Neuronal stem cell (in vitro differentiated cells): ENCODE measurements around the gene CLIC4.
A peak's percentile ranks its signal among the peaks of the same experiment; 100 is the strongest.
"Not testable (repeated sequence)": the region's sequence is repeated elsewhere in the genome, so short reads cannot be mapped to it uniquely, and the experiment has no call there.

ENCODE experiments used
- DNase-seq: peaks from one replicate; pipeline ENCODE4 v3.0.0-alpha.2; 2013; ENCODE audit warnings: low spot score
- H2AFZ ChIP-seq: one replicate; pipeline ENCODE4 v1.6.1; 2013; ENCODE audit warnings: mild to moderate bottlenecking, low read length, inconsistent platforms
- H2AK5ac ChIP-seq: 2 replicates; pipeline ENCODE4 v1.6.1; 2013; ENCODE audit warnings: low read depth, mild to moderate bottlenecking, inconsistent platforms, low read length, moderate library complexity, mixed read lengths
- H2BK120ac ChIP-seq: 2 replicates; pipeline ENCODE4 v1.6.1; 2013; ENCODE audit warnings: low read depth, mild to moderate bottlenecking, inconsistent platforms, low read length, moderate library complexity, mixed read lengths
- H2BK12ac ChIP-seq: one replicate; pipeline ENCODE4 v1.6.1; 2013; ENCODE audit warnings: low read length, inconsistent platforms
- H2BK15ac ChIP-seq: 2 replicates; pipeline ENCODE4 v1.6.1; 2013; ENCODE audit warnings: mild to moderate bottlenecking, low read length, inconsistent platforms, mixed read lengths
- H2BK5ac ChIP-seq: one replicate; pipeline ENCODE4 v1.6.1; 2013; ENCODE audit warnings: inconsistent platforms, mild to moderate bottlenecking, low read length, moderate library complexity
- H3K14ac ChIP-seq: one replicate; pipeline ENCODE4 v1.6.1; 2013; ENCODE audit warnings: low read length, inconsistent platforms
- H3K18ac ChIP-seq: 2 replicates; pipeline ENCODE4 v1.6.1; 2013; ENCODE audit warnings: low read length, inconsistent platforms
- H3K23ac ChIP-seq: 2 replicates; pipeline ENCODE4 v1.6.1; 2013; ENCODE audit warnings: low read depth, mild to moderate bottlenecking, mixed read lengths, low read length, inconsistent platforms; ENCODE audit not compliant: poor library complexity
- H3K27ac ChIP-seq: replicated peaks from 3 replicates; pipeline ENCODE4 v1.5.1; 2013; ENCODE audit warnings: low read length, inconsistent platforms
- H3K27me3 ChIP-seq, 3 experiments: 2 replicates each; pipeline ENCODE4 v1.6.1; 2013; ENCODE audit warnings: low read length in 3 of 3, mild to moderate bottlenecking in 2 of 3, inconsistent platforms in 1 of 3, low read depth in 1 of 3, mixed read lengths in 1 of 3, moderate library complexity in 1 of 3; ENCODE audit not compliant: control insufficient read depth in 3 of 3, insufficient read depth in 3 of 3
- H3K36me3 ChIP-seq, 2 donors: replicated peaks in 1 of 2; 2 replicates each; pipeline ENCODE4 v1.6.1; 2013; ENCODE audit warnings: low read length in 2 of 2; ENCODE audit not compliant: control insufficient read depth in 2 of 2, insufficient read depth in 2 of 2
- H3K4ac ChIP-seq: 2 replicates; pipeline ENCODE4 v1.6.1; 2013; ENCODE audit warnings: inconsistent platforms, mild to moderate bottlenecking, low read length, moderate library complexity
- H3K4me1 ChIP-seq, 2 donors: 1 replicate in 1 of 2; 2 replicates in 1 of 2; pipeline ENCODE4 v1.6.1; 2013; ENCODE audit warnings: low read length in 2 of 2, low read depth in 1 of 2; ENCODE audit not compliant: control insufficient read depth in 2 of 2, insufficient read depth in 1 of 2
- H3K4me2 ChIP-seq: one replicate; pipeline ENCODE4 v1.6.1; 2013; ENCODE audit warnings: mild to moderate bottlenecking, low read length, inconsistent platforms; ENCODE audit not compliant: insufficient read depth, poor library complexity, severe bottlenecking
- H3K4me3 ChIP-seq, 2 donors: 2 replicates each; pipeline ENCODE4 v1.5.1; 2013; ENCODE audit warnings: low read length in 2 of 2, mild to moderate bottlenecking in 2 of 2, inconsistent platforms in 1 of 2, moderate library complexity in 1 of 2
- H3K79me1 ChIP-seq: one replicate; pipeline ENCODE4 v1.6.1; 2013; ENCODE audit warnings: low read depth, mild to moderate bottlenecking, inconsistent platforms, low read length, moderate library complexity
- H3K9ac ChIP-seq: one replicate; pipeline ENCODE4 v1.6.1; 2013; ENCODE audit warnings: mild to moderate bottlenecking, low read depth, low read length, inconsistent platforms; ENCODE audit not compliant: poor library complexity
- H3K9me3 ChIP-seq, 2 donors: replicated peaks in 1 of 2; 2 replicates each; pipeline versions ENCODE3 to v1.6.1; 2013; ENCODE audit warnings: low read length in 2 of 2, mild to moderate bottlenecking in 2 of 2, inconsistent platforms in 1 of 2, low read depth in 1 of 2, mixed read lengths in 1 of 2, moderate library complexity in 1 of 2; ENCODE audit not compliant: control insufficient read depth in 2 of 2, insufficient read depth in 1 of 2
- H4K8ac ChIP-seq: one replicate; pipeline ENCODE4 v1.6.1; 2013; ENCODE audit warnings: low read depth, mild to moderate bottlenecking, inconsistent platforms, low read length, moderate library complexity
- H4K91ac ChIP-seq: one replicate; pipeline ENCODE4 v1.6.1; 2013; ENCODE audit warnings: low read length, low read depth, mild to moderate bottlenecking, inconsistent platforms; ENCODE audit not compliant: poor library complexity
- WGBS, 2 donors: extraction: QIAGEN DNeasy Blood & Tissue Kit; methylation state at CpG; one replicate each; pipeline ENCODE4 v1.1.7; 2013; ENCODE audit warnings: missing lambda C conversion rate in 2 of 2, mixed read lengths in 1 of 2; ENCODE audit not compliant: insufficient read length in 2 of 2, insufficient replicate concordance in 1 of 2; ENCODE audit errors: extremely low coverage in 2 of 2; 5-methylcytosine and 5-hydroxymethylcytosine counted together

The CLIC4 gene

GRCh38 chr1:24704411-24705259, 40.6 kb upstream of the CLIC4 start:
- no peak overlapping the region for H2BK15ac ChIP-seq
- H3K23ac ChIP-seq: no peak overlapping the region
- DNase-seq: peak; percentile 65
- H3K4ac ChIP-seq: no peak overlapping the region
- peak overlapping the region; percentile 7 for H2BK120ac ChIP-seq
- peak overlapping the region; percentile 33 for H3K4me2 ChIP-seq
- no peak overlapping the region for H3K4me3 ChIP-seq
- no peaks in the 10 kb centered on the region for H3K27me3 ChIP-seq
- H3K79me1 ChIP-seq: no peaks in the 10 kb centered on the region
- H3K36me3 ChIP-seq: no peaks in the 10 kb centered on the region
- no peaks in the 10 kb centered on the region for H3K9me3 ChIP-seq
- WGBS, 2 donors: no CpG with 5 or more reads among the region's 16 CpGs
- H2BK5ac ChIP-seq: no peak overlapping the region
- H2AK5ac ChIP-seq: peak overlapping the region; percentile 56
- peak overlapping the region; percentile 87 for H3K18ac ChIP-seq
- H3K27ac ChIP-seq: peak overlapping the region; percentile 69
- peak overlapping the region; percentile 79 for H2AFZ ChIP-seq
- peak overlapping the region; percentile 56 for H3K14ac ChIP-seq
- no peak overlapping the region for H4K91ac ChIP-seq
- peak overlapping the region; percentile 84 for H2BK12ac ChIP-seq
- peaks cover 9 to 15% of the 10 kb centered on the region in 2 donors for H3K4me1 ChIP-seq
- no peak overlapping the region for H4K8ac ChIP-seq
- H3K9ac ChIP-seq: no peak overlapping the region

- Histone ChIP-seq H2BK120ac (peak overlapping the region; percentile 7), H3K9me3 (no peaks in the 10 kb centered on the region), H3K36me3 (no peaks in the 10 kb centered on the region), H2AFZ (peak overlapping the region; percentile 79), H3K4ac (no peak overlapping the region), H3K18ac (no peak overlapping the region), H3K27ac (peak overlapping the region; percentile 58), H3K4me2 (no peak overlapping the region), H2BK5ac (no peak overlapping the region), H3K79me1 (no peaks in the 10 kb centered on the region), H4K91ac (no peak overlapping the region), H2BK15ac (no peak overlapping the region), H3K4me3 (peak overlapping the region in 1 of 2 donors; percentile 8), H3K4me1 (peaks cover 9 to 15% of the 10 kb centered on the region in 2 donors), H3K23ac (no peak overlapping the region), H3K9ac (no peak overlapping the region), H4K8ac (no peak overlapping the region), H2AK5ac (no peak overlapping the region), H3K14ac (no peak overlapping the region), H3K27me3 (no peaks in the 10 kb centered on the region), H2BK12ac (no peak overlapping the region)
- WGBS, 2 donors: no CpG with 5 or more reads among the region's 18 CpGs
- peak; percentile 54 for DNase-seq
Observed at GRCh38 chr1:24705260-24706073, 39.8 kb upstream of the CLIC4 start.

GRCh38 chr1:24706074-24706389, 39.2 kb upstream of the CLIC4 start:
- not testable (repeated sequence) for H3K4ac ChIP-seq, H3K79me1 ChIP-seq, H3K9ac ChIP-seq, H3K18ac ChIP-seq, H4K91ac ChIP-seq, H3K27ac ChIP-seq, H4K8ac ChIP-seq, H2BK120ac ChIP-seq, H3K9me3 ChIP-seq, H3K4me3 ChIP-seq, H3K14ac ChIP-seq, H3K36me3 ChIP-seq, H3K27me3 ChIP-seq, H2AK5ac ChIP-seq, H2BK15ac ChIP-seq, H2BK12ac ChIP-seq, H3K23ac ChIP-seq, H2BK5ac ChIP-seq, DNase-seq, H3K4me2 ChIP-seq
- WGBS, 2 donors: no CpG with 5 or more reads among the region's 9 CpGs
- H3K4me1 ChIP-seq: peaks cover 9 to 15% of the 10 kb centered on the region in 2 donors
- peak overlapping the region; percentile 79 for H2AFZ ChIP-seq

- Histone ChIP-seq H2AK5ac (peak overlapping the region; percentile 5), H3K4me2 (no peak overlapping the region), H4K8ac (no peak overlapping the region), H2BK15ac (no peak overlapping the region), H3K4ac (no peak overlapping the region), H2BK12ac (no peak overlapping the region), H3K79me1 (no peaks in the 10 kb centered on the region), H4K91ac (no peak overlapping the region), H3K27ac (no peak overlapping the region), H2BK5ac (no peak overlapping the region), H3K4me3 (no peak overlapping the region), H3K27me3 (no peaks in the 10 kb centered on the region), H3K9me3 (no peaks in the 10 kb centered on the region), H3K36me3 (no peaks in the 10 kb centered on the region), H2AFZ (no peak overlapping the region), H2BK120ac (no peak overlapping the region), H3K9ac (no peak overlapping the region), H3K4me1 (peaks cover 9 to 15% of the 10 kb centered on the region in 2 donors), H3K23ac (no peak overlapping the region), H3K14ac (no peak overlapping the region), H3K18ac (no peak overlapping the region)
- WGBS, 2 donors: no CpG with 5 or more reads among the region's 4 CpGs
- DNase-seq: no peak
Observed at GRCh38 chr1:24707687-24708086, 37.6 kb upstream of the CLIC4 start.
